Upper lobe of left lung (tissue), 6 donors: ENCODE measurements around the gene NATD1. TPM values are rescaled to one million over a fixed set of nuclear protein-coding genes. Genes with fewer than 3 reads are reported as not detected.
A peak's percentile ranks its signal among the peaks of the same experiment; 100 is the strongest.

Experiments used
- ATAC-seq, 2 donors: fragments of 200-7000 bp; cut with Tn5 transposase; one replicate each; pipeline ENCODE4 v1.9.1; 2022; ENCODE audit warnings: mild to moderate bottlenecking in 2 of 2, moderate library complexity in 2 of 2; ENCODE audit not compliant: low FRiP score in 2 of 2
- DNase-seq, 2 donors: peaks; one replicate each; pipeline ENCODE4 v3.0.0-alpha.2; 2019 to 2020
- H3K27ac ChIP-seq, 4 donors: fragments of 200-600 bp; sonication (generic); one replicate each; pipeline ENCODE4 v1.5.1; 2016 to 2019
- H3K27me3 ChIP-seq, 4 donors: fragments of 200-600 bp; sonication (generic); one replicate each; pipeline ENCODE4 v1.5.1; 2017 to 2019
- H3K36me3 ChIP-seq, 4 donors: fragments of 200-600 bp; sonication (generic); one replicate each; pipeline ENCODE4 v1.5.1; 2016 to 2019
- H3K4me1 ChIP-seq, 4 donors: fragments of 200-600 bp; sonication (generic); one replicate each; pipeline ENCODE4 v1.5.1; 2018 to 2019
- H3K4me3 ChIP-seq, 4 donors: fragments of 200-600 bp; sonication (generic); one replicate each; pipeline ENCODE4 v1.5.1; 2017 to 2019; ENCODE audit warnings: mild to moderate bottlenecking in 2 of 4, moderate library complexity in 1 of 4
- H3K9me3 ChIP-seq, 4 donors: fragments of 200-600 bp; sonication (generic); one replicate each; pipeline ENCODE4 v1.5.1; 2018 to 2019
- CTCF ChIP-seq, 6 experiments: fragments of 450-650 bp in 4 of 6; fragments of 200-600 bp in 2 of 6; sonication (generic) in 2 of 6; IDR thresholded peaks; one replicate each; pipeline ENCODE4 v1.5.1; 2016 to 2019; ENCODE audit warnings: antibody characterized with exemption in 6 of 6
- EP300 ChIP-seq, 4 donors: sonication (generic); formaldehyde crosslinking; IDR thresholded peaks; one replicate each; pipeline ENCODE4 v1.5.1; 2017; ENCODE audit warnings: antibody characterized with exemption in 4 of 4, control low read depth in 2 of 4
- POLR2A ChIP-seq, 4 donors: fragments of 450-650 bp; IDR thresholded peaks; one replicate each; pipeline ENCODE4 v1.5.1; 2016 to 2017; ENCODE audit warnings: antibody characterized with exemption in 4 of 4, mild to moderate bottlenecking in 2 of 4
- POLR2AphosphoS5 ChIP-seq, 2 donors: sonication (generic); formaldehyde crosslinking; IDR thresholded peaks; one replicate each; pipeline ENCODE4 v1.5.1; 2017; ENCODE audit warnings: antibody characterized with exemption in 2 of 2
- WGBS, 2 donors: methylation state at CpG; one replicate each; pipeline ENCODE4 v1.1.5; 2017 to 2018; 5-methylcytosine and 5-hydroxymethylcytosine counted together
- total RNA-seq, 6 donors: library from RNA; depleted of rRNA in 4 of 6; stranded (reverse); fragments of >200 nt in 4 of 6; gene quantifications; one replicate each; pipeline versions ENCODE4 v1.1.0 to v1.2.1, GENCODE V29; 2016 to 2021
- donor health status: DM: no; HTN: no; CAD: no; lungs with moderate emphysema.
- donor health status: DM: no; HTN: yes; CAD: no; lungs with severe emphysema.

The NATD1 gene
- total RNA-seq, 6 donors from 2014 or later = 11.2 to 32.5 (median 16.1) TPM

GRCh38 chr17:21284319-21285163, 31.3 kb upstream of the NATD1 start, which contains the start of gene MAP2K3:
TSS of gene MAP2K3 (plus strand) at chr17:21284711. CDS start at chr17:21284921, 210 bp downstream.
- no peaks in the 10 kb centered on the region for H3K36me3 ChIP-seq
- H3K27ac ChIP-seq = peak within 1 kb of the TSS; percentile 94 to 99 (median 96)
- ATAC-seq (peak; percentile 86 to 90), DNase-seq (peak; percentile 99 to 100)
- peak; percentile 43 to 99 (median 96) for TF ChIP-seq POLR2A (IDR thresholded peaks at IDR 0.05)
- peak; percentile 82 to 93 for TF ChIP-seq POLR2AphosphoS5 (IDR thresholded peaks at IDR 0.05)
- TF ChIP-seq CTCF (IDR thresholded peaks at IDR 0.05) = peak in 1 of 6 experiments; percentile 23
- no peak for TF ChIP-seq EP300 (IDR thresholded peaks at IDR 0.05)
- peaks cover 49 to 64% (median 55%) of the 10 kb centered on the region in 4 donors for H3K4me1 ChIP-seq
- no peaks in the 10 kb centered on the region for H3K9me3 ChIP-seq
- WGBS, 2 donors = 0 to 2% methylated on average over 9 to 29 of the region's 88 CpGs
- H3K27me3 ChIP-seq = peaks cover 0 to 4% (median 0%) of the 10 kb centered on the region in 4 donors
- peak within 1 kb of the TSS; percentile 85 to 97 (median 91) for H3K4me3 ChIP-seq

- Histone ChIP-seq H3K4me1 (peaks cover 49 to 64% (median 54%) of the 10 kb centered on the region in 4 donors), H3K27me3 (peaks cover 0 to 4% (median 0%) of the 10 kb centered on the region in 4 donors), H3K27ac (peak overlapping the region; percentile 77 to 99 (median 96)), H3K9me3 (no peaks in the 10 kb centered on the region), H3K36me3 (no peaks in the 10 kb centered on the region), H3K4me3 (peak overlapping the region; percentile 30 to 97 (median 91))
- TF ChIP-seq EP300 (IDR thresholded peaks at IDR 0.05) = no peak
- TF ChIP-seq POLR2AphosphoS5 (IDR thresholded peaks at IDR 0.05) = no peak
- TF ChIP-seq CTCF (IDR thresholded peaks at IDR 0.05) = no peak
- no peak for TF ChIP-seq POLR2A (IDR thresholded peaks at IDR 0.05)
- WGBS, 2 donors = 26 to 62% methylated on average over 6 to 34 of the region's 49 CpGs
- DNase-seq (peak; percentile 30 to 90), ATAC-seq (peak in 1 of 2 donors; percentile 0)
Measured at GRCh38 chr17:21283482-21284318, 30.5 kb upstream of the NATD1 start.

DNA sequence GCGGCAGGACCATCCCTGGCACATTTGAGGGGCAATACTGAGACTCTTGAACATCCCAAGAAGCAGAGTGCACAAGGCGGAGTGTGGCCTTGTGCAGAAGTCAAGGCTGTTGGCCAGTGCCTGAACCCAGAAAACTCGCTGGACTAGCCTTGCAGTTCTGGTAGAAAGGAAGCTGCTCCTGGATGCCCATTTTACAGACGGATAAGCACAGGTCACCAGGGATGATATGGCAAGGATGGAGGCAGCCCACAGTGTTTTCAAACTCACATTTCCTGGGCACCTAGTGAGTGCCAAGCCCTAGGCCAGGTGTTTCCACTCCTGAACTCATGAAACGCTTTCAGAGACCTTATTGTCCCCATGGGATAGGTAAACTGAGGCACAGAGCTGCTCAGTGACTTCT, 29.6 kb upstream of the NATD1 start:
- H3K27me3 ChIP-seq = peaks cover 0 to 4% (median 0%) of the 10 kb centered on the region in 4 donors
- peak overlapping the region in 1 of 4 donors; percentile 99 for H3K27ac ChIP-seq
- peak in 1 of 2 donors; percentile 8 for DNase-seq
- ATAC-seq = no peak
- TF ChIP-seq POLR2AphosphoS5 (IDR thresholded peaks at IDR 0.05) (no peak), POLR2A (IDR thresholded peaks at IDR 0.05) (no peak), CTCF (IDR thresholded peaks at IDR 0.05) (no peak), EP300 (IDR thresholded peaks at IDR 0.05) (no peak)
- 86 to 91% methylated on average over 5 of the region's 5 CpGs for WGBS, 2 donors
- H3K4me1 ChIP-seq = peaks cover 46 to 62% (median 51%) of the 10 kb centered on the region in 4 donors
- H3K9me3 ChIP-seq = no peaks in the 10 kb centered on the region
- H3K4me3 ChIP-seq = no peak overlapping the region
- no peaks in the 10 kb centered on the region for H3K36me3 ChIP-seq

DNA sequence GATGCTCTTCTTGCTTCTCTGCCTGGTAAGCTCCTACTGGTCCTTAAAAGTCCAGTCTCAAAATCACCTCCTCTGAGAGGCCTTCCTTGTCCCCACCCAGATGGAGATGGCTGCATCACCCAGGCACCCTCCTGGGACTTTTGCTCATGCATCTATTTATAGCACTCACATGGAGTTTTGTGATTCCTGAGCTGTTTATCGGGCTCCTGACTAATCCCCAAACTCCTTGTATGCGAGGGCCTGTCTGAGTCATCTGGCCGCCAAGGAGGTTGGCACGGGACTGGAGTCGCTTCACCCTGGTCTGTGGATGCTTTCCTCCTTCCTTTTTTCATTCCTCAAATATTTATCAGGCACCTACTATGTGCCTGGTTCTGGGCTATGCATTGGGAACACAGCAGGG, 29.0 kb upstream of the NATD1 start:
- Histone ChIP-seq H3K9me3 (no peaks in the 10 kb centered on the region), H3K27ac (no peak overlapping the region), H3K4me1 (peaks cover 40 to 56% (median 46%) of the 10 kb centered on the region in 4 donors), H3K4me3 (no peak overlapping the region), H3K36me3 (no peaks in the 10 kb centered on the region), H3K27me3 (peaks cover 0 to 4% (median 0%) of the 10 kb centered on the region in 4 donors)
- peak in 1 of 2 donors; percentile 46 for DNase-seq
- no peak for ATAC-seq
- TF ChIP-seq POLR2AphosphoS5 (IDR thresholded peaks at IDR 0.05) (peak in 1 of 2 donors; percentile 33), POLR2A (IDR thresholded peaks at IDR 0.05) (no peak)
- 76 to 80% methylated on average over 5 of the region's 5 CpGs for WGBS, 2 donors
